Measurements from ENCODE around the gene DNAJC11.
"Not testable (repeated sequence)": the region's sequence is repeated elsewhere in the genome, so short reads cannot be mapped to it uniquely, and the experiment has no call there.

DNAJC11 gene

DNA sequence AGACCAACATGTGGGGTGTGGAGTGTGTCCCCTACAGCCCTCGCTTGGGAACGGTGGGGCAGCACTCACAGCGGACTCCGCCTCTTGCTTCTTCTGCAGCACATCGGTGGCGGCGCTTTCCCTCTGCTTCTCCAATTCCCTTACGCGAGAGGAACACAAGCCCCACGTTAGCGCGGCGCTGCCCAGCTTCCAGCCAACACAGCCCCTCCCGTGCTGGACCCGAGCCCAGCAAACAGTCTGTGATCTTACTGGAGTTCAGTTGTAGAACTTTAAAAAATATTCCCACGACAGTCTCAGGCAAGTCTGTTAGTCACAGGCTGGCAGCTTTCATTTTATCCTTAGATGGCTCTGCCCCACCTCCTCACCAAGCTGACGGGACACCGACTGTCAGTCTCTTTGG is 63.4 kb downstream of the DNAJC11 start:
- Histone ChIP-seq H3K9me3 (ENCODE audit: insufficient read depth, low read length, severe bottlenecking) (no peaks in the 10 kb centered on the region), H3K36me3 (ENCODE audit: insufficient read depth, low read length) (peaks cover 90% of the 10 kb centered on the region), H3K4me3 (ENCODE audit: low read depth in 1 of 2, low read length in 2 of 2) (no peak overlapping the region), H3K4me1 (ENCODE audit: insufficient read depth, low read length) (no peaks in the 10 kb centered on the region), H3K9ac (ENCODE audit: low read depth, low read length) (no peak overlapping the region), H3K4me2 (ENCODE audit: insufficient read depth, low read length) (no peak overlapping the region), H3K27me3 (ENCODE audit: insufficient read depth, low read length, poor library complexity) (no peaks in the 10 kb centered on the region), H4K20me1 (ENCODE audit: insufficient read depth, low read length) (peaks cover 1% of the 10 kb centered on the region; the same call in 1 of the 2 replicates), H2AFZ (ENCODE audit: low read depth, low read length) (no peak overlapping the region), H3K27ac (ENCODE audit: low read length) (no peak overlapping the region), H3K79me2 (ENCODE audit: insufficient read depth, low read length) (no peaks in the 10 kb centered on the region)
- ATAC-seq (ENCODE audit: insufficient read depth, low read depth) (no peak), DNase-seq (no peak)
- TF ChIP-seq CTCF (IDR thresholded peaks at IDR 0.05; ENCODE audit: borderline replicate concordance, extremely low read depth, low read length, poor library complexity, severe bottlenecking) = no peak
- no peak for TF ChIP-seq EZH2 (IDR thresholded peaks at IDR 0.05; ENCODE audit: borderline replicate concordance, low read depth, low read length, severe bottlenecking)

GRCh38 chr1:6637770-6638169 is 63.8 kb downstream of the DNAJC11 start:
- Histone ChIP-seq H3K9me3 (ENCODE audit: insufficient read depth, low read length, severe bottlenecking) (no peaks in the 10 kb centered on the region), H2AFZ (ENCODE audit: low read depth, low read length) (no peak overlapping the region), H3K9ac (ENCODE audit: low read depth, low read length) (no peak overlapping the region), H3K79me2 (ENCODE audit: insufficient read depth, low read length) (no peaks in the 10 kb centered on the region), H3K27me3 (ENCODE audit: insufficient read depth, low read length, poor library complexity) (no peaks in the 10 kb centered on the region), H3K36me3 (ENCODE audit: insufficient read depth, low read length) (peaks cover 93% of the 10 kb centered on the region), H4K20me1 (ENCODE audit: insufficient read depth, low read length) (peaks cover 5% of the 10 kb centered on the region), H3K4me3 (ENCODE audit: low read depth in 1 of 2, low read length in 2 of 2) (no peak overlapping the region), H3K4me1 (ENCODE audit: insufficient read depth, low read length) (no peaks in the 10 kb centered on the region), H3K27ac (ENCODE audit: low read length) (no peak overlapping the region), H3K4me2 (ENCODE audit: insufficient read depth, low read length) (no peak overlapping the region)
- TF ChIP-seq EZH2 (IDR thresholded peaks at IDR 0.05; ENCODE audit: borderline replicate concordance, low read depth, low read length, severe bottlenecking) = no peak
- TF ChIP-seq CTCF (IDR thresholded peaks at IDR 0.05; ENCODE audit: borderline replicate concordance, extremely low read depth, low read length, poor library complexity, severe bottlenecking) = no peak
- DNase-seq (no peak), ATAC-seq (ENCODE audit: insufficient read depth, low read depth) (no peak)

DNA sequence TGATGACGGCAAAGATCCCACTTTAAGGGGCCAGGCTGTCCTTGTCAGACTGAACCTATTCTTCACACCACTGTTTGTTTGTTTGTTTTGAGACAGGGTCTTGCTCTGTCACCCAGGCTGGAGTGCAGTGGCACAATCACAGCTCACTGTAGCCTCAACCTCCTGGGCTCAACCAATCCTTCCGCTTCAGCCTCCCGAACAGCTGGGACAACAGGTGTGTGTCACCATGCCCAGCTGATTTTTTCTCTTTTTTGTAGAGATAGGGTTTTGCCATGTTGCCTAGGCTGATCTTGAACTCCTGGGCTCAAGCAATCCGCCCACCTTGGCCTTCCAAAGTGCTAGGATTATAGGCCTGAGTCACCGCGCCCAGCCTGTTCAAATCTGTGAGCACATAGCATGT is 64.8 kb downstream of the DNAJC11 start:
- not testable (repeated sequence) for H3K4me1 ChIP-seq (ENCODE audit: insufficient read depth, low read length); H3K4me2 ChIP-seq (ENCODE audit: insufficient read depth, low read length); DNase-seq; H3K4me3 ChIP-seq (ENCODE audit: low read depth in 1 of 2, low read length in 2 of 2); ATAC-seq (ENCODE audit: insufficient read depth, low read depth); H3K9me3 ChIP-seq (ENCODE audit: insufficient read depth, low read length, severe bottlenecking); H3K27ac ChIP-seq (ENCODE audit: low read length); H3K79me2 ChIP-seq (ENCODE audit: insufficient read depth, low read length); H3K27me3 ChIP-seq (ENCODE audit: insufficient read depth, low read length, poor library complexity); H3K9ac ChIP-seq (ENCODE audit: low read depth, low read length); H2AFZ ChIP-seq (ENCODE audit: low read depth, low read length)
- Histone ChIP-seq H3K36me3 (ENCODE audit: insufficient read depth, low read length) (peaks cover 92% of the 10 kb centered on the region), H4K20me1 (ENCODE audit: insufficient read depth, low read length) (peaks cover 12% of the 10 kb centered on the region)

- TF ChIP-seq CTCF (IDR thresholded peaks at IDR 0.05; ENCODE audit: borderline replicate concordance, extremely low read depth, low read length, poor library complexity, severe bottlenecking) = peak; percentile 14
- TF ChIP-seq EZH2 (IDR thresholded peaks at IDR 0.05; ENCODE audit: borderline replicate concordance, low read depth, low read length, severe bottlenecking) = no peak
- no peak overlapping the region for H2AFZ ChIP-seq (ENCODE audit: low read depth, low read length)
Measured at GRCh38 chr1:6635910-6636760, 65.5 kb downstream of the DNAJC11 start.

More at GRCh38 chr1:6635910-6636760, 65.5 kb downstream of the DNAJC11 start:
- H3K9ac ChIP-seq (ENCODE audit: low read depth, low read length) = no peak overlapping the region
- no peaks in the 10 kb centered on the region for H3K4me1 ChIP-seq (ENCODE audit: insufficient read depth, low read length)
- no peak for ATAC-seq (ENCODE audit: insufficient read depth, low read depth)
- H3K27me3 ChIP-seq (ENCODE audit: insufficient read depth, low read length, poor library complexity) = no peaks in the 10 kb centered on the region
- peaks cover 12% of the 10 kb centered on the region for H4K20me1 ChIP-seq (ENCODE audit: insufficient read depth, low read length)
- H3K9me3 ChIP-seq (ENCODE audit: insufficient read depth, low read length, severe bottlenecking) = no peaks in the 10 kb centered on the region
- DNase-seq = no peak
- no peak overlapping the region for H3K27ac ChIP-seq (ENCODE audit: low read length)
- no peaks in the 10 kb centered on the region for H3K79me2 ChIP-seq (ENCODE audit: insufficient read depth, low read length)
- H3K36me3 ChIP-seq (ENCODE audit: insufficient read depth, low read length) = peaks cover 91% of the 10 kb centered on the region
- no peak overlapping the region for H3K4me2 ChIP-seq (ENCODE audit: insufficient read depth, low read length)
- no peak overlapping the region for H3K4me3 ChIP-seq (ENCODE audit: low read depth in 1 of 2, low read length in 2 of 2)
